HUES48 (cell line): ENCODE data around the gene ZBTB20.

Experiments
- H3K27ac ChIP-seq: one replicate; pipeline ENCODE4 v1.7.0; 2013; ENCODE audit warnings: low read depth, low read length, inconsistent platforms
- H3K27me3 ChIP-seq: 2 replicates; pipeline ENCODE4 v1.6.1; 2013; ENCODE audit warnings: mild to moderate bottlenecking, low read length; ENCODE audit not compliant: control insufficient read depth, insufficient read depth
- H3K36me3 ChIP-seq: 2 replicates; pipeline ENCODE4 v1.6.1; 2013; ENCODE audit warnings: low read length; ENCODE audit not compliant: control insufficient read depth, insufficient read depth
- H3K4me1 ChIP-seq: 2 replicates; pipeline ENCODE4 v1.6.1; 2013; ENCODE audit warnings: mild to moderate bottlenecking, low read length; ENCODE audit not compliant: control insufficient read depth, insufficient read depth
- H3K4me3 ChIP-seq: 2 replicates; pipeline ENCODE4 v1.5.1; 2013; ENCODE audit warnings: mild to moderate bottlenecking, low read depth, low read length
- H3K9ac ChIP-seq: 2 replicates; pipeline ENCODE4 v1.6.1; 2013; ENCODE audit warnings: mild to moderate bottlenecking, low read depth, low read length, moderate library complexity
- H3K9me3 ChIP-seq: 2 replicates; pipeline ENCODE4 v1.6.1; 2013; ENCODE audit warnings: low read length; ENCODE audit not compliant: control insufficient read depth, insufficient read depth

Gene ZBTB20

GRCh38 chr3:114799816-114800215 is 347.3 kb downstream of the ZBTB20 start:
- no peaks in the 10 kb centered on the region for H3K36me3 ChIP-seq
- H3K4me3 ChIP-seq = no peak overlapping the region
- no peak overlapping the region for H3K27ac ChIP-seq
- H3K9me3 ChIP-seq = no peaks in the 10 kb centered on the region
- H3K4me1 ChIP-seq = peaks cover 18% of the 10 kb centered on the region
- H3K9ac ChIP-seq = no peak overlapping the region
- H3K27me3 ChIP-seq = no peaks in the 10 kb centered on the region

GRCh38 chr3:114796796-114797195 is 350.3 kb downstream of the ZBTB20 start:
- H3K4me1 ChIP-seq = peaks cover 12% of the 10 kb centered on the region
- no peaks in the 10 kb centered on the region for H3K36me3 ChIP-seq
- H3K9me3 ChIP-seq = no peaks in the 10 kb centered on the region
- H3K27me3 ChIP-seq = no peaks in the 10 kb centered on the region
- H3K4me3 ChIP-seq = no peak overlapping the region
- no peak overlapping the region for H3K9ac ChIP-seq
- H3K27ac ChIP-seq = no peak overlapping the region

- no peaks in the 10 kb centered on the region for H3K27me3 ChIP-seq
- no peak overlapping the region for H3K27ac ChIP-seq
- H3K36me3 ChIP-seq = no peaks in the 10 kb centered on the region
Observed at GRCh38 chr3:114794894-114795630, 352.0 kb downstream of the ZBTB20 start.

GRCh38 chr3:114792159-114792918 is 354.7 kb downstream of the ZBTB20 start:
- H3K9me3 ChIP-seq = no peaks in the 10 kb centered on the region
- H3K4me3 ChIP-seq = no peak overlapping the region
- H3K4me1 ChIP-seq = peaks cover 9% of the 10 kb centered on the region
- H3K27ac ChIP-seq = no peak overlapping the region
- no peaks in the 10 kb centered on the region for H3K36me3 ChIP-seq
- no peak overlapping the region for H3K9ac ChIP-seq
- H3K27me3 ChIP-seq = no peaks in the 10 kb centered on the region

More at GRCh38 chr3:114794894-114795630, 352.0 kb downstream of the ZBTB20 start:
- no peaks in the 10 kb centered on the region for H3K9me3 ChIP-seq
- H3K4me1 ChIP-seq = peaks cover 9% of the 10 kb centered on the region
- no peak overlapping the region for H3K9ac ChIP-seq
- H3K4me3 ChIP-seq = no peak overlapping the region

- H3K4me3 ChIP-seq = no peak overlapping the region
- no peaks in the 10 kb centered on the region for H3K27me3 ChIP-seq
- no peaks in the 10 kb centered on the region for H3K9me3 ChIP-seq
- H3K27ac ChIP-seq = no peak overlapping the region
- H3K36me3 ChIP-seq = no peaks in the 10 kb centered on the region
- no peak overlapping the region for H3K9ac ChIP-seq
- H3K4me1 ChIP-seq = peaks cover 9% of the 10 kb centered on the region
Observed at GRCh38 chr3:114790752-114791151, 356.3 kb downstream of the ZBTB20 start.

- H3K27ac ChIP-seq = no peak overlapping the region
- H3K9ac ChIP-seq = no peak overlapping the region
- H3K36me3 ChIP-seq = no peaks in the 10 kb centered on the region
- H3K4me1 ChIP-seq = no peaks in the 10 kb centered on the region
- H3K4me3 ChIP-seq = no peak overlapping the region
- H3K9me3 ChIP-seq = no peaks in the 10 kb centered on the region
- no peaks in the 10 kb centered on the region for H3K27me3 ChIP-seq
Observed at GRCh38 chr3:114789803-114790202, 357.3 kb downstream of the ZBTB20 start.

GRCh38 chr3:114775395-114775794 is 371.7 kb downstream of the ZBTB20 start:
- H3K4me3 ChIP-seq = no peak overlapping the region
- no peaks in the 10 kb centered on the region for H3K4me1 ChIP-seq
- H3K27me3 ChIP-seq = no peaks in the 10 kb centered on the region
- no peak overlapping the region for H3K27ac ChIP-seq
- H3K36me3 ChIP-seq = no peaks in the 10 kb centered on the region
- no peaks in the 10 kb centered on the region for H3K9me3 ChIP-seq
- H3K9ac ChIP-seq = no peak overlapping the region

GRCh38 chr3:114770874-114771273 is 376.2 kb downstream of the ZBTB20 start:
- no peaks in the 10 kb centered on the region for H3K36me3 ChIP-seq
- H3K4me1 ChIP-seq = no peaks in the 10 kb centered on the region
- no peak overlapping the region for H3K27ac ChIP-seq
- H3K4me3 ChIP-seq = no peak overlapping the region
- H3K9me3 ChIP-seq = no peaks in the 10 kb centered on the region
- H3K27me3 ChIP-seq = no peaks in the 10 kb centered on the region
- no peak overlapping the region for H3K9ac ChIP-seq

GRCh38 chr3:114764056-114764492 is 383.0 kb downstream of the ZBTB20 start:
- Histone ChIP-seq H3K9ac (no peak overlapping the region), H3K36me3 (no peaks in the 10 kb centered on the region)

GRCh38 chr3:114762144-114762543 is 384.9 kb downstream of the ZBTB20 start:
- H3K9ac ChIP-seq = no peak overlapping the region
- no peaks in the 10 kb centered on the region for H3K27me3 ChIP-seq
- H3K27ac ChIP-seq = no peak overlapping the region
- no peaks in the 10 kb centered on the region for H3K36me3 ChIP-seq
- no peak overlapping the region for H3K4me3 ChIP-seq
- H3K4me1 ChIP-seq = no peaks in the 10 kb centered on the region
- no peaks in the 10 kb centered on the region for H3K9me3 ChIP-seq

More at GRCh38 chr3:114764056-114764492, 383.0 kb downstream of the ZBTB20 start:
- Histone ChIP-seq H3K9me3 (no peaks in the 10 kb centered on the region), H3K27me3 (no peaks in the 10 kb centered on the region), H3K4me3 (no peak overlapping the region), H3K4me1 (no peaks in the 10 kb centered on the region), H3K27ac (no peak overlapping the region)

- H3K27me3 ChIP-seq = no peaks in the 10 kb centered on the region
- no peaks in the 10 kb centered on the region for H3K9me3 ChIP-seq
- no peak overlapping the region for H3K27ac ChIP-seq
- no peaks in the 10 kb centered on the region for H3K36me3 ChIP-seq
- H3K4me1 ChIP-seq = no peaks in the 10 kb centered on the region
- H3K4me3 ChIP-seq = no peak overlapping the region
- H3K9ac ChIP-seq = no peak overlapping the region
Observed at GRCh38 chr3:114760679-114761078, 386.4 kb downstream of the ZBTB20 start.
